Dermis microvascular lymphatic vessel endothelial cell (primary cell): ENCODE results near the gene KCNA3. TPM values are rescaled to one million over a fixed set of nuclear protein-coding genes. Genes with fewer than 3 reads are reported as not detected.
A peak's percentile ranks its signal among the peaks of the same experiment; 100 is the strongest.
"Not testable (repeated sequence)": the region's sequence is repeated elsewhere in the genome, so short reads cannot be mapped to it uniquely, and the experiment has no call there.

Source experiments
- DNase-seq, 2 donors: peaks; one replicate each; pipeline versions ENCODE4 v3.0.0 to v3.0.0-alpha.2; 2010; ENCODE audit warnings: low read depth in 2 of 2
- total RNA-seq: library from RNA; depleted of rRNA; stranded (reverse); fragments of >200 nt; gene quantifications from 2 replicates; pipeline ENCODE4 v1.2.1, GENCODE V29; 2014

KCNA3 gene
- total RNA-seq, 1 donor from 2014 or later, result not detected

DNA sequence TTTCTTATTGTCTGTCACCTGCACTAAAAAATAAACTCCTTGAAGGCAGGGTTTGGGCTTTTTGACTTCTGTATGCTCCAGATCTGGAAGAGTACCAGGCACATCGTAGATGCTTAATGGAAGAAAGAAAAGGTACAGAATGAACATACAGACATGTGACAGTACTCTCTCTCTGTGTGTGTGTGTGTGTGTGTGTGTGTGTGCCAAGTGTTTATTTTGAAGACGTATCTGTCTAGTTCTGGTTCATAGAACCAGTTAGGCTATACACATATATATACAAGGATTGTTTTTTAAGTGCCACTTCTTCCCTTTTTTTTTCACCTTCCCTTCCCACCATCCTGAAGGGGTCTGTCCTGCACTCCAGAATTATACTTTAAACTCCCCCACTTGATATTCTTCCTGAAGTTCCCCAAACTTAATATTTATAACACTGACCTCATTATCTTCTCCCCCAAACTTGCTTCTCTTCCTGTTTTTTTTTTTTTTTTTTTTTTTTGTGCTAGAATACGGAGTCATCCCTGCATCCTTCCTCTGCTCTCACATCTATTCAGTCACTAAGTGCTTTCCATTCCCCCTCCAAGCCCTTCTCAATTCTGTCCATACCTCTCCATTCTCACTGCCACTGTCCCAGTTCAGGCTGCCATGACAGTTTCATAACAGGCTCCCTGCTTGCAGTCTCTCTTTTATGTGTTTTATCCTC is 5.4 kb upstream of the KCNA3 start:
- no peak for DNase-seq

DNA sequence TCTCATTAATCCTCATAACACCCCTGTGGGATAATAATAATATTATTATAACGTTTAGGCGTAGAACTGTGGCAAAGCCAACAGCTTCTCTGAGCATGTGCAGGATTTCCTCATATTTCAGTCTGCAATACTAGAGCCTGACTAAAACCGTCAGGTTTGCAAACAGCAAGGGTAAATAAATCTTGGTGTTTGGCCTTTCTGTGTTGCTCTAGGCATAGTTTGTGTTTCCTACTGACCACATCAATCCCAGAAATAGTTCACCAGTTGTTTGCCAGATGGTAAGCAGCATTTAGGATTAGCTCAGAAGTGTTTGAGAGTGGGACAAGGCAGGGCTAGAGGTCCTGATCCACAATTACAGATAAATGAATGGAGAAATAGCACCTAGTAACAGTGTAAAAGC is 2.8 kb upstream of the KCNA3 start:
- no peak for DNase-seq

DNA sequence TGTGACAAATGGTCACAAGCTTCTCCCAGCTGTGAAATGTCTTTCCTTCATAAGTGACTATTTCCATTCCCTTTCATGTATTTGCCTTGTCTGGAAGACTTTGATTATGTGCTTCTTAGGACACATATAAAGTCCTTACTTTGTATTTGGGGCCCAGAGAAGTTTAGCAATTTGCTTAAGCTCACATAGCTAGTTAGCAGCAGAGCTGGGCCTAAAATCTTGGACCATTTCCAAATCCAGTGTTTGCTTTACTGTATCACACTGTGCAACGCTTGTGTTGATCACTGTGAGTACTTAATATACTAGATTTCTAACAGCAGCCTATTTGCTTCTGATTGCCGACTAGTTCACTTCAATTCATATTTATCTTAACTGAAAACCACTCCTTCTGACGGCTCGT is 2.2 kb upstream of the KCNA3 start:
- no peak for DNase-seq

DNA sequence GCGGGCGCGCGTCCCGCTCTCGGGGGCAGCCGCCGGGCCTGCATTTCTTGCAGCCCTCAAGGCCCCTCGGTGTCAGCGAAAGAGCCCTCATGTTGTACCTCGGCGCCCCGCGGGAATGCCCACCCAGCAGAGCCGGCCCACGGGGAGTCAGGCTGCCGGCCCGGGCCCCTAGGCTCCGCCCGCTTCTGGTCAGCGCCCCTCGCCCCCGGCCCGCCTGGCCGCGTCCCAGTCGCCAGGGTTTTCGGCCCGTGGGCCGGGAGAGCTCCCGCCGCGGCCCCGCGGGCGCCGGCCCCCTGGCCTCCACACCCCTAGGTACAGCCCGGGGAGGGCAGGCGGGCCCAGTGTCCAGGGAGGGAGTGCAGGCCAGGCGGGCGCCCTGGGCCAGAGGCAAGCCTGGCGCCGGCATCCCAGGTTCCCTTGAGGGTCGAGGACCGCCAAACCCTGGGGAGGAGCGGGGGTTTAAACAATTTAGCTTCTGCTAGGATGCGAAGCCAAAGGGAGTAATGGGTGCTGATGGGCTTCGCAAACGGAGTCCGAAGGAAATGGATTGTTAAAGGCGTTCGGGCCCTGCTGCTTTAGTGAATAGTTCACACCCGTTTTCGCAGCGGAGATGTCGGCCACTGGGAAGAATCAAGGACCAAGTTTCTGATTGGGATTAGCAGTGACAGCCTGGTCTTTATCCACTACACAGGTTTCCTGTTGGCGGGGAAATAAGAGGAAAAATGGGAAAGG is 486 bp upstream of the KCNA3 start:
- DNase-seq, result no peak

DNA sequence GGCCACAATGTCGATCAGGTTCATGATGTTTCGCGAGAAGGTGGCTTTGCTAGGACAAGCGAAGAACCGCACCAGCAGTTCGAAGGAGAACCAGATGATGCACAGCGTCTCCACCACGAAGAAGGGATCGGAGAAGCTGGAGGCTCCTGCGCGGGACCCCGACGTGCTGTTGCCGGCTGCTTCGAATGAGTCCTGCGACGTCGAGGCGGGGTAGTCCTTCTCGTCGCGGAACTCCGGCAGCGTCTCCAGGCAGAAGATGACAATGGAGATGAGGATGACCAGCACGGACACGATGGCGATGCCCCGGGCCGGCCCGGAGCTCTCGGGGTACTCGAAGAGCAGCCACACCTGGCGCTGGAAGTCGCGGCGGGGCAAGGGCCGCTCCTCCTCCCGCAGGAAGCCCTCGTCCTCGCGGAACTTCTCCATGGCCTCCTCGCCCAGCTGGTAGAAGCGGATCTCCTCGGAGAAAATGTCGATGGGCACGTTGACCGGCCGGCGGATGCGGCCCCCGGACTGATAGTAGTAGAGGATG is 869 bp downstream of the KCNA3 start:
- no peak for DNase-seq

DNA sequence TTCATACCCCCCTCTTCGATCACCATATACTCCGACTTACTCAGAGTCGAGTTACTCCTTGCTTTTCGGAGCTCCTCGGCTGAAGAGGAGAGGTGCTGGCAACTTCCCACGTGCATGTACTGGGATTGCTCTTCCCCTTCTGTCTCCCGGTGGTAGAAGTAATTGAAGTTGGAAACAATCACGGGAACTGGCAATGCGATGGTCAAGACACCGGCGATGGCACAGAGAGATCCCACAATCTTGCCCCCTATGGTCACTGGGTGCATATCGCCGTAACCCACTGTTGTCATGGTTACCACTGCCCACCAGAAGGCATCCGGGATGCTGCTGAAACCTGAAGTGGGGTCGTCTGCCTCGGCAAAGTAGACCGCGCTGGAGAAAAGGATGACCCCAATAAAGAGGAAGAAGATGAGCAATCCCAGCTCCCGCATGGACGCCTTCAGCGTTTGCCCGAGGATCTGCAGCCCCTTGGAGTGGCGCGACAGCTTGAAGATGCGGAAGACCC is 1.5 kb downstream of the KCNA3 start:
- DNase-seq, result no peak

DNA sequence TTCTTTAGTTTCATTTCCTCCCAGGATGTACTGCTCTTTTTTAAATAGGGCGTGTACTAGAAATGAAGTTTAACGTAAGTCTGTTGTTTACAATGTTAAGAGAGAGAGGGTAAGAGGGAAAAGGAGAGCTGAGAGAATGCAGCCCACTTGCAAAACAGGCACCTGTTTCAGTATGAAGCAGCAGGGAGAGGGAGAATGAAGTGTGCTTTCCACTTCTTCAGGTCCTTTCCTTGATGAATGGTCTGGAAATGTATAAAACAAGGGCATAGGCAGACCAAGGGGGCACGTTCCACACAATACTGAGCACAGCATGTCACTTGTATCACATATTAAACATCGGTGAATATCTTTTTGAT is 2.0 kb downstream of the KCNA3 start:
- DNase-seq, result no peak

DNA sequence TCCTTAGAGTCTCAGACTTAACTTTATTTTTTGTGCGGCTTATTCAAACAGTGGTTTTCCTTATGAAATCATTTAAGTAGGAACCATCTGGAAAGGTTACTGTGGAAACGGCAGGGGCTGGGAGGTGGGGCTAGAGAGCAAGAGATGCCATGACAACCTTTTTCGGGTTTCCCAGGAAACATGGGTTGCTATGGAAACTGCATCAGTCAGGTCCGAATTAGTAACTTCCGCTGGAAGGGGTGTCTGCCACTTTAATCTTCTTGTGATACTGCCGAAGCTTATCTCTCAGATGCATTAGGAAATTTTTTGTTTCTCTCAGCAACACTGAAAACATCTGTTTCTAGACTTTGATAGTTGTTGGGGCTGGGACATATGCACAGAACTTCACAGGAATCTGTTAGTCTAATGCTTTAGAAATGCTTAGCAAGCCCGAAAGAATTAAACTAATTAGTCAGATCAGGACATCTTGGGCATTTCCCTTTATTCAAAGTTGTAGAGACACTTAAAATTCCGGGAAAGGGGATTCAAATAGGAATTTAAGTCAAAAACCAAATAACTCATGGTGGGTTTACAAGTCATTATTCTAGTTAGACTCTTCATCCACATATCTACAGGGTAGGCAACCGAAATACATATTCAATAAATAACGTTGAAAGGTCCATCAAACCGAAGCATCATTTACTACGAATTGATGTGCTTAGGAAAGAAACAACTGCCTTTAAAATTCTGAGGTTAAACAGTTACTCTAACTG is 2.6 kb downstream of the KCNA3 start:
- DNase-seq, result no peak

DNA sequence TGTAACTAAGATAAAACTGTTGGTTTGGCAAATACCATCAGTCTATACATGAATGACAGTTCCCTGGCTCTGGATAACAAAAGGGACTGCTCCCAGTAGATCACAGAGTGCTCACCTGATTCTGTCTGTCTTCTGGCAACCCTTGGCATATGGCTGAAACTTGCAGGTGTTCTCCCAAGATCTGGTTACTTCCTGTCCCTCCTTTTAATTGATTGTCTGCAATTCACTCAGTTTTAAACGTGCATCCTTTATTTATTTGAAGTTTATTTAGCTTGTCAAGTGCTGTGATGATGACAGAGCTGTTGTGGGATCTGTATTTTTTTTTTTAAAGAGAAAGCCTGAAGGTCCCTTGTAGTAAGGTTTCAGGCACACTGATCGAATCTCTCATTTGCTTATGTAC is 3.4 kb downstream of the KCNA3 start:
- no peak for DNase-seq

DNA sequence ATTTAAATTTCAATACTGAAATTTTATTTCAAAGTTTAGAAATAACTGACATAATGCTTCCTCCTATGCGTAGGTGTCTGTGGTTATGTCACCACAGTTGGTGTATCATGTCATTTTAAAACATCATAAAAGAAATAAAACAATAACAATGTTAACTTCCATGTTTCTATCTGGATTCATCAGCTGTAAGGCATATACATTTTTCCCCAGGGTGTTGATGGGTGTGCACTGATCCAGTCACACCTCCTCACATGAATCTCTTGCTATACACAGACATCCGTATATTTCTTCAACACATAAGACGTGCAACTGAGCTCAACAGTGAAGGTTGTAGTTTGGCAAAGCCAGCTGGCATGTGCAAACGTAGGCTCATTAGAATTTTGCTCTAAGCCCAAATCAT is 6.2 kb downstream of the KCNA3 start:
- DNase-seq, result no peak

DNA sequence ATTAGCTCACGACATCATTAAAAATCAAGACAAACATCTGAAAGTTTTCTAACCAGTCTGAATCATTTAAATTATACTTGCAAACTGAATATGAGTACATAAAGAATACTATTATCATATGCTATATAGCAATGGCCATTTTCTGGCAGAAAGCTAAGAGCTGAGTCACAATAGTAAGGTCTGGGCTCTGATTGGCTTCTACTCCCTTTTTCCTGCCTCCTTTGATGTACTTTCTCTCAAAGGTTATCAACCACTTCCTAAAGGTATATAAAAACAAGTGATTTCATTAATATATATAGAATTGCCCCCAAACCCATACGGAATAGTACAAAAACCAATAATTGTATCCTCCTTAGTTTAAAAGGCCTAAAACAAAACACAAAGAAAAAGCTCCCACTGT is 7.0 kb downstream of the KCNA3 start:
- DNase-seq, result no peak

DNA sequence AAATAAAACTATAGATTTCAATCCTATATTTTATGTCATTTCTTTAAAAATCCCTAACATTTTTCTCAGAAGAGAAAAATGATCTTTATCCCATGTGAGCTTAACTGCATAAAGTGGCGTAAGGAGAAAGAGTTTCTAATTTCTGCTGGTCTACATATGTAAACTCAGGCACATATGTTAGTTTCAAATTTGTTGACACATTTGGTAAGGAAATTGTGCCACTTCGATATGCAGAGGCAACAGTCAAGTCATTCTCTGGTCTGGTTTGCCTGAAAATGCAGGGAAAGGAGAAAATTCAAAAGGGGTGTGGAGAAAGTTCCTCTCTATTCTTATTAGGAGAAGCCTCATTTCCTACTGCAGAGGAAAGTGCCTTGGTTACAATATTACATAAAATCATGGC is 11.5 kb downstream of the KCNA3 start:
- DNase-seq, result no peak

DNA sequence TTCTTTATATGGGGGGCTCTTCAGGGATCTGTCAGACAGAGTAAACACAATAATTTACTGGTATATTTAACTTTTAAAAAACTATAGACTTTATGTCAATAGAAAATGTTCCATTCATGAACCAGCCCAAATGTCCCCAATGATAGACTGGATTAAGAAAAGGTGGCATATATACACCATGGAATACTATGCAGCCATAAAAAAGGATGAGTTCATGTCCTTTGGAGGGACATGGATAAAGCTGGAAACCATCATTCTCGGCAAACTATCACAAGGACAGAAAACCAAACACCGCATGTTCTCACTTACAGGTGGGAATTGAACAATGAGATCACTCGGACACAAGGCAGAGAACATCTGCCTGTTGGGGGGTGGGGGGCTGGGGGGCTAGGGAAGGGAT is 15.2 kb downstream of the KCNA3 start:
- not testable (repeated sequence) for DNase-seq

DNA sequence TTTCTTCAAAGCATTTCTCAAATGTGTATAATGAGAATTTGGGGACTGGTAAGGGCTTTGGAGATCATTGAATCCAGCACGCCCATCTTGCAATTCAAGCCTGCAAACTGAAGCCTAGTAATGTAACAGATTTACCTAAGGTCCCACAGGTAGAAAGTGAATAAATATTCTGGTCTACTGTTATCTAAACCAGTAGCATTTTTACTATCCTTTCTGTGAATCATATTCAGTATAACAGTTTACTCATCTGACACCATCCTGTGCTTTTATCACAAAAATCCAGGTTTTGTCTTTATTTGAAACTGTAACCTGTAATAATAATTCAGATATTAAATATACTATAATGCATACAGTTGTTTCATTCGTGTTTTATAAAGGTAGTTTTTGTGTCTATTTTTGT is 17.4 kb downstream of the KCNA3 start:
- DNase-seq, result no peak

DNA sequence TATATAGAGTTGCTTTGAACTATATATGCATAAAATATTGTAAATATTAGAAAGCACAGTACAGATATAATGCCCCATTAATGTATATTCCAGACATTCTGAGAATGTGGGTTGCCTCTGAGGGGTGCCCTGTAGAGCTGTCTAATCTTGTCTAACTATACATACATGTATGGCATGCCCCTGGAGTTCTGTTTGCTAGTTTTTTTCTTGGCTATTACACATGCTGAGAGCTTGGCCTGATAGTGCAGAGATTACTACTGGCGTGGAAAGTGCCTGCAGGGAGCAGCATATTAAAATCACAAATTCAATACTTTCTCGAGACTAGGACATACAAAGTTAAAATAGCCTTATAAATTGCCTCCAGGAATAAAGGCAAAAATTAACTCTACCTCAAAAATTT is 24.1 kb downstream of the KCNA3 start:
- DNase-seq, result no peak

DNA sequence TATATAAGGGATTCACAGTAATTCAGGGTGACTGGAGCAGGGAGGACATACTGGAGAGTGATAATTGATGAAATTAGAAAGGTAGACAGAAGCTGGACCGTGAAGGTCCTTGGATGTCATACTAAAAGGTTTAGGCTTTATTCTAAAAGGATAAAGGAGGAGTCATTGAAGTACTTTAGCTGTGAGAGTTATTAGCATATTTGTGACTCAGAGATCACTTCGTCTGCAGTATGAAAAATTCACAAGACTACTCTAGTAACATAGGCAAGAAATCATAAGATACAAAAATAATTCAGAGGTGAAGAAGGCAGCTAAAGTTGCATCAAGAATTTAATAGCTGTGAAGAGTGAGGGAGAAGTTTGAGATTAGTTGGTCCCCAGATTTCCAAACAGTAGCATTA is 26.3 kb downstream of the KCNA3 start:
- DNase-seq, result no peak

DNA sequence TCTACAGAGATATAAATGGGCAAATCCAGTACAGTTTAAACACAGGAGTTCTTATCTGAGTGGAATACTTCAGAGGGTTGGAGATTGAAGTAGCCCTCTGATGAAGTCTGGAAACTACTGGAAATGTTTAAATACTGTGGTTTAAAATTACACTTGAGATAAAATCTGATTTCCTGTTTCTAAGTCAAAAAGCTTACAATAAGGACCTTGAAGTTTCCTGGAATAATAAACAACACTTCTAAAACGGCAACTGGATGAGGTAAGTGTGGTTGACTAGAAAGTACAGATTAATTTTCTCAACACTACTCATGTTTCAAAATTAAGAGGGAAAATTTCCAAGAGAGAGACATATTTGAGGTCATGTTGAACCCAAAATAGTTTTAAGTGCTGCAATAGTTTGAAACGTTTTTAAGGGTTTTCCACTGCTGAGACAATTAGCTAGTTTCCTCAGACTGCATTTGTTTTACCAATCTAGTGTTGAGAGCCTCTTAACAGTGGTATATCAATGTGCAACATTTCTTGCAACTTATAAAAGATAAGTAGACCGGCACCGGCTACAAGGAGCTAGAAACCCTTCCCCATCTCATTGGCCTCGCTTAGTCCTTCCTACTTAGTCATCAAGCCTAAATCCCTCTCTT is 27.4 kb downstream of the KCNA3 start:
- DNase-seq, result no peak

DNA sequence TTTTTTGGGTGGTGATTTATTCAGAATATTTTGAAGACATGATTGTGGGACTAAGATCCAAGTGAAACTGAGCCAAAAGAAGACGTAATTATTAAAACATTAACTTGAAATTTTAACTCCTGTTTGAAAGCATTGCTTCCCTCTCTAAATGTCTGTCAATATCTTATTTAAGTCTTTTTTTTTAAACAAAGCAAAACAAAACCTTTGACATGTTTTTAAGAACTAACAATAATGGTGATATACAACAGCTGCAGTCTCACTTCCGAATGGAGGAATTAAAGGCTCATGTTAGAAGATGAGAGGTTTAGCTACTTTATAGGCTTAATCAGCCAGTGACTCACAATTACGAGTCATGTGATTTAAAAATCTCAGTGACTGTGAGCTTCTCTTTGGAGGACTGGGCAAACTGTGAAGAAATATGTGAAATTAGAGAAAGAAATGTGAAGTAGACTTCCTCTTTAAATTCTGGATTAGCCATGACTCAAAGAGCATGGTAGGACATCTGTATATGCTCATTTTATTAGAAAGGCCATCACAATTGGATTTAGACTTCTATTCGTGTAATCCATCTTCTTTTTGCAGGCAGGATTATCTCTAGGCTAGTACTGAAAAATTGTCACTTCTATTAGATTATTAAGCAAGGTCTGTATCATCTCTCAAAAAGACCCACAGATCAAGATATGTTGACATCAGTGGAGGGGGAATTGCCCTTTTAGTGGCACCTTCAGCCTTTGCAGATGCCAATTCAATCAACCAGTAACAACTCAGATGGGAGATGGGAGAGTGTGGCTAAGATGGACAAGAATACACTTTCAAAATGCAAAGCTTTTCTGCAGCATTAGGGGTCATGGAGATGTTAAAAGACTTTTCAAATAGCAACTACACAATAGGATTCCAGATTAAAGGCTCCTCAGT is 28.7 kb downstream of the KCNA3 start:
- DNase-seq, result no peak

DNA sequence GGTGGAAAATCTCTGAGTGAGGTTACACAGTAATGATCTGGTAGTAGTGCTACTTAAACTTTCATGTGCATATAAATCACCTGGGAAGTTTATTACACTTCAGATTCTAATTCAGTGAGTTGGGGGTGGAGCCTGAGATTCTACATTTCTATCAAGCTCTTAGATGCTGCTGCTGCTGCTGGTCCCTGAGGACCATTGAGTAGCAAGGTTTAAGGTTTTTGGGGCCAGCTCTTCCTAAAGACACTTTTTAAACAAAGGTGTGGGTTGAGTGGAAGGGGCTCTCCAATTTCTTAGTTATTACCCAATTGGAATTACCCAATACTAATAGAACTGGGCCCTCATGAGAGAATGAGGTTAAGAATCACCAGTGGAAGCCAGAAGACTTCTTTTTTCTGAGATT is 29.5 kb downstream of the KCNA3 start:
- no peak for DNase-seq

DNA sequence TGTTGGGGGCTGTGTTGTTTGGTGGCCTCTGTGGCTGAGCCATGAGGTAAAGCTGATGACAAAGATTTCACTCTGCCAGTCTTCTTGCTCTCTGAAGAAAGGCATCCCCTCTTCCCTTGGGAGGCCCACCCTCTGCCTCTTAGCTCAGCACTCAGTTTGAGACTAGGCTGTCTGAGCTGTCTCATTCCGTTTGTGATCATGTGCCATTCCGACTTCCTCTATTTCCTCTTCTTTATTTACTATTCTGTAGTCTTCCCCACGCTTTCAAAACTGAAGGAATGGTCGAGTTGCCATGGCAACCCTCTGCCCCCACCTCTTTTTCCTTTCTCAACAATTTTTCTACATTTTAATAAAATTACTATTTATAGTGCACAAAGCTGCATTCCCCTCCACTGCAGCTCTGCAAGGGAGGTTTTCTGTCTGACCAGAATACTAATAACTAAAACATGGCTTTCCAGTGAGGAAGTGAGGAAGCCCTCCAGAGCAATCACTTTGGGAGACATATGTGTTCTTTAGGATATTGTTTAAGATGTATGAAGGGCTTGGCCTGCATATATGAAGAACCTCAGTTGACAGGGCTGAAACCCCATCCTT is 30.8 kb downstream of the KCNA3 start:
- DNase-seq, result peak in 1 of 2 donors; percentile 12
